HEK293 (cell line): Measurements from ENCODE around the gene OGFOD1.

ENCODE experiments used
- KLF1 ChIP-seq: fragments of 450-650 bp; formaldehyde crosslinking; IDR thresholded peaks from 2 replicates; pipeline ENCODE4 v1.5.1; 2016; ENCODE audit warnings: missing biosample characterization, missing genetic modification characterization
- ZNF175 ChIP-seq: fragments of 450-650 bp; formaldehyde crosslinking; IDR thresholded peaks from 2 replicates; pipeline ENCODE4 v1.5.1; 2016; ENCODE audit warnings: missing biosample characterization, missing genetic modification characterization
- ZNF792 ChIP-seq: fragments of 450-650 bp; formaldehyde crosslinking; IDR thresholded peaks from 2 replicates; pipeline ENCODE4 v1.5.1; 2016; ENCODE audit warnings: missing biosample characterization, missing genetic modification characterization
- TF ChIP-seq, protein P1 (sequence below): fragments of 450-650 bp; formaldehyde crosslinking; IDR thresholded peaks from 2 replicates; pipeline ENCODE4 v1.5.1; 2016; ENCODE audit warnings: missing biosample characterization, missing genetic modification characterization

DNA sequence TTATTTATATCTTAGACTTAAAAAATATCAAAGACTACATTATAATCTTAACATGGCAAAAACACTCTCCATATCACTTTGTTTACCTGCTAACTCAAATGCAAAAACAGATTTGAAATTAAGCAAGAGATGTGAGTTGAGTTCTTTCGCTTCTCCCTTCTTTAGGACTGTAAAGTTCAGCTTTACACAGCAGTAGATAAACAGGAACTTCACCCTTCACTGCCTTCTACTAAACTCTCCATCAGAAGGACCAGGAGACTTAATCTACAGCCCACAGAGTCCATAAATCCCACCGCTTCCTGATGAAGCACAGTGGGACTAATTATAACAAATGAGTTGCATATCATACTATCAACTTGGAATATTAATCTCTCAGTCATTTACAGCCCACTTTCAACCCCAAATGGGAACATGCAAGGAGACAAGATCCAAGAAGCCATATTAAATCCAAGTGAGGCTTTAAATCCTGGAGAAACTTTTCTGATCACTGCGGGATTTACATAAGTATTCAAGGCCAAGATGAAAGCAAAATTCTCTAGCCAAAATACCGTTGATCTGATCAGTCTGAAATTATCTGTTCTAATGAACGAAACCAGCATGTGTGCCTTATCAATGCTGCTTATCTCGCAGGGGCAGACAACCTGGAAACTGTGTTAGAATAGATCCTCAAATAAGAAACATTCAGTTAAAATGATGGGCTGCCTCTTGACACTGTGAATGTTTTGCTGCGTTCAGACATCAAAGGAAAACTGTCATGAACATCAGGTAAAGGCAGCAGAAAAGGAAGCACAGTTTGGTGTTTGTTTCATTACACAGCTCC, 27.6 kb upstream of the OGFOD1 start:
- TF ChIP-seq, protein P1, sequence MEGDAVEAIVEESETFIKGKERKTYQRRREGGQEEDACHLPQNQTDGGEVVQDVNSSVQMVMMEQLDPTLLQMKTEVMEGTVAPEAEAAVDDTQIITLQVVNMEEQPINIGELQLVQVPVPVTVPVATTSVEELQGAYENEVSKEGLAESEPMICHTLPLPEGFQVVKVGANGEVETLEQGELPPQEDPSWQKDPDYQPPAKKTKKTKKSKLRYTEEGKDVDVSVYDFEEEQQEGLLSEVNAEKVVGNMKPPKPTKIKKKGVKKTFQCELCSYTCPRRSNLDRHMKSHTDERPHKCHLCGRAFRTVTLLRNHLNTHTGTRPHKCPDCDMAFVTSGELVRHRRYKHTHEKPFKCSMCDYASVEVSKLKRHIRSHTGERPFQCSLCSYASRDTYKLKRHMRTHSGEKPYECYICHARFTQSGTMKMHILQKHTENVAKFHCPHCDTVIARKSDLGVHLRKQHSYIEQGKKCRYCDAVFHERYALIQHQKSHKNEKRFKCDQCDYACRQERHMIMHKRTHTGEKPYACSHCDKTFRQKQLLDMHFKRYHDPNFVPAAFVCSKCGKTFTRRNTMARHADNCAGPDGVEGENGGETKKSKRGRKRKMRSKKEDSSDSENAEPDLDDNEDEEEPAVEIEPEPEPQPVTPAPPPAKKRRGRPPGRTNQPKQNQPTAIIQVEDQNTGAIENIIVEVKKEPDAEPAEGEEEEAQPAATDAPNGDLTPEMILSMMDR (tag by site-specific recombination), result no peak
- TF ChIP-seq KLF1 (tag by site-specific recombination) (no peak), ZNF792 (tag by site-specific recombination) (no peak), ZNF175 (tag by site-specific recombination) (no peak)
